NCI-H128 (cell line): ENCODE data around the gene PIGM.

ENCODE experiments used
- DNase-seq: peaks from one replicate; lab custom pipeline; 2025; ENCODE audit not compliant: unreplicated experiment; lab: John Stamatoyannopoulos, UW

The PIGM gene

GRCh38 chr1:159990005-159990404 lies 41.8 kb downstream of the PIGM start:
- no peak for DNase-seq

DNA sequence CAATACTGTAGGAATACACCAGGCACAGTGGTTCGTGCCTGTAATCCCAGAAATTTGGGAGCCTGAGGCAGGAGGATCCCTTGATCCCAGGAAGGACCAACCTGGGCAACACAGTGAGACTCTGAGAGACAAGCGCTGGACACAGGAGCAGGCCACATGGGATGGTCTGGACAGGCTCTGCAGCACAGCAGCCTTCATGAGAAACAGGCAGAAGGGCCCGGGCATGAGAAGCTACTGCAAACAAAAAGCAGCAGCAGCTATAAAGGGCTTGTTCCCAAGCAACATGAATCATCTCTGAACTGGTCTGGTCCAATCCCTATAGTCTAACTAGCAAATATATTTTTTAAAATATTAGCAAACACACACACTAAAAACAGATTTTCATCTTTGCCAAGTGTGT lies 42.2 kb downstream of the PIGM start:
- DNase-seq: no peak

DNA sequence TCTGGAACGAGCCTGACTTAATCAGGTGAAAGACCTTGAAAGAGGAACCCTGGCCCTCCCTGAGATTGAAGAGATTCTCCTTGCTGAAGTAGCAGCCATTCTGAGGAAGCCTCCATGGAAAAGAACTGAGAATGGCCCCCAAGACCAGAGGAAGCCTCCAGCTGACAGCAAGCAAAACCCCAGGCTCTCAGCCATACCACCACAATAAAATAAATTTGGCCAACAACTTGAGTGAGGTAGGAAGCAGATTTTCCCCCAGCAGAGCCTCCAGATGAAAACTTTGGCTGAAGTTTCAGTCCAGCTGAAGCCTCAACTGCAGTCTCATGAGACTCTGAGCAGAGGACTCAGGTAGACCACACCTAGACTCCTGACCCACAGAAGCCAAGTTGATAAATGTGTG lies 43.8 kb downstream of the PIGM start:
- DNase-seq: no peak

- no peak for DNase-seq
These were observed 44.6 kb downstream of the PIGM start for GRCh38 chr1:159987186-159987585.

- no peak for DNase-seq
These were observed 45.3 kb downstream of the PIGM start for GRCh38 chr1:159986531-159986930.

- no peak for DNase-seq
These were observed 45.7 kb downstream of the PIGM start for GRCh38 chr1:159986093-159986492.

GRCh38 chr1:159985473-159985872 lies 46.3 kb downstream of the PIGM start:
- no peak for DNase-seq

DNA sequence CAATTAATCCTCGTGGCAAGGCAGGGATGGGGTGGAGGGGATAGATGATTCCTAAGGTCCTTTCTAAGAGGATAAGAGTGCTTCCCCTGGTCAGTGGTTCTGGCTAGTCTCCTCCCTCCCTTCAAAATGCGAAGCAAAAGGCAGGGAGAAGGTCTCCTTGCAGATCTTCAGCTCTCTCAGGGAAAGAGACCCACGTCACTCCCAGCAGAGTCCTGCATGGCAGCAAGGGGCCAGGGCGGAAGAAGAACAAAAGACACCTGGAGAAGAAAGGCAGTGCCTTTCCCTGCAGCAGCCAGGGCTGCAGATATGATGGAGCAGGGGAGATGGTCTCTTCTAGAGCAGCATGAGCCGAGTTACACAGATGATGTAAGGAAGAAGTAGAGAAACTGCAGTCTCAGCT lies 48.1 kb downstream of the PIGM start:
- DNase-seq: no peak

GRCh38 chr1:159982280-159982679 lies 49.5 kb downstream of the PIGM start:
- no peak for DNase-seq

DNA sequence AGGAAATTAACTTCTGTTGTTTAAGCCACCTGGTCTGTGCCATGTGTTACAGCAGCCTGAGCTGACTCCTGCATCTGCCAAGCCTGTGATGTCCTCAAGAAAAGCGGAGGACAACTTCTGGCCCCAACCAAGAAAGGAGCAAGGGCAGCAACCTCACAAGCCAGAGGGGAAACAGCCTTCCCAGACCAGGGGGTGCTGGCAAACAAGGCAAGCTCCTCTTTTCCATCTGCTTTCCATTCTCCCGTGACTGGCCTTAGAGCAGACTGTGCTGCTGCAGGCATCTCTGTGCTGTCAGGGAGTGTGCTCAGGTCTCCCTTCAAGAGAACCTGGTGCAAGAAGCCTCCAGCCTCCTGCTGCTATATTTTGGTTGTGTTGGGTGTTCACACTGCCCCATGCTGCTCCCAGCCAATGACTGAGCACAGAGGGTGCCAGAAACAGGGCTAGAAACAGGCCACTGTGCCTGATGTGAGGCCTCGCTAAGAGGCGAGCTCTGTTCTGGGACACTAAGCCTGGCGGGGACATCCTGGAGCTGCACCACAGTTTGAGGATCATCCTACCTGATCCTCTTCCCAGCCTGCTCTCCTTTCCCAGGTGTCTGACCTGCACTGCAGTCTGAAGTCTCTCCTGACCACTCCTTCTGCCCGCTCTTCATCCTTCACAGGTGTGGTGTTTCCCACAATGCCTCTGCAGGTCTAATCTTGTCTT lies 50.3 kb downstream of the PIGM start:
- no peak for DNase-seq

- DNase-seq: no peak
These were observed 51.0 kb downstream of the PIGM start for GRCh38 chr1:159980786-159981185.

DNA sequence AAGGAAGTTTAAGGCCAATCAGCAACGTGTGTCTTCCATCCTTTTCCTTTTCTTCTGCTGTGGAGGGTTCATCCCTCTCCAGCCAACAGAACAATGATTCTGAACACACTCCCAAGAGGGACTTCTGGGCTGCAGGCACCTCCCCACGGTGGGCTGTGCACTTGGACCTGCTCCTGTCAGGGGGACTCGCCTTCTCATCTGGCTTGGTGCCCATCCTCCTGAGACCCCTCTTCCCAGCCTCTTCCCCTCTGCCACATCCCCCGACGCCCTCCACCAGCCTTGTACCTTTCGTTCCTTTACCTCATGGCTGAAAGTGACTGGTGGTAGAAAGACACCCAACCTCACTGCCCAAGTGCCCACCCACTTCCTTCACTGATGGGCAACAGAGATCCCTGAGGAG lies 51.7 kb downstream of the PIGM start:
- no peak for DNase-seq

DNA sequence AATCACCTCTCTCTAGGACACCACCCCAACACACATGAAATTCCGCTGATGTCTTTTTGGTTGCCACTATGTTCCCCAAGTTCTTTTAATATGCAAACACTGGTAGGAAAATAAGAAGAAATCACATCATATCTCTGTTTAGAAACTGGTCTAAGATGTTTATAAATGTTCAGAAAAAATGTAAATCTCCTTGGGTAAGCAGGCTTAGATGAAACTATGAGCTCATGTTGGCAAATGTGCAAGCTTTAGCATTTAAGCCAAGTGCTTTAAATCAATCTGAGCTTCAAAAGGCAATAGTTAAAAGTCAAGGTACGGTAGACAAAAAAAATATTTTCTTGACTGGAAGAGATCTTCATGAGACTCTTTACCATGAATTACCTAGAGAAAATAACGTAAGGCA lies 52.5 kb downstream of the PIGM start:
- no peak for DNase-seq

DNA sequence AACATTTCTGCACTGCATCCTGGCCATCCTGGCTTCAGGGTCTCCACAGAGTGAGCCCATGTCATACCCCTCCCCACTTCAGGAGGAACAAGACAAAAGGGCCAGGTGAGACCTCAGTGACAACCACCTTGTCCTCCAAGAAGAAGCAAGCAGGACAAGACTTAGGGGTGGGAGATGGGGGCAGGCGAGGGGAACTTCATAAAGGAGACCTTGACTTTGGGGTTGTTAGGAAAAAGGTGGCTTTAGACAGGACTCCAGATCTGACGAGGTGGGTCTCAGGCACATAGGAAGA lies 53.7 kb downstream of the PIGM start:
- no peak for DNase-seq

DNA sequence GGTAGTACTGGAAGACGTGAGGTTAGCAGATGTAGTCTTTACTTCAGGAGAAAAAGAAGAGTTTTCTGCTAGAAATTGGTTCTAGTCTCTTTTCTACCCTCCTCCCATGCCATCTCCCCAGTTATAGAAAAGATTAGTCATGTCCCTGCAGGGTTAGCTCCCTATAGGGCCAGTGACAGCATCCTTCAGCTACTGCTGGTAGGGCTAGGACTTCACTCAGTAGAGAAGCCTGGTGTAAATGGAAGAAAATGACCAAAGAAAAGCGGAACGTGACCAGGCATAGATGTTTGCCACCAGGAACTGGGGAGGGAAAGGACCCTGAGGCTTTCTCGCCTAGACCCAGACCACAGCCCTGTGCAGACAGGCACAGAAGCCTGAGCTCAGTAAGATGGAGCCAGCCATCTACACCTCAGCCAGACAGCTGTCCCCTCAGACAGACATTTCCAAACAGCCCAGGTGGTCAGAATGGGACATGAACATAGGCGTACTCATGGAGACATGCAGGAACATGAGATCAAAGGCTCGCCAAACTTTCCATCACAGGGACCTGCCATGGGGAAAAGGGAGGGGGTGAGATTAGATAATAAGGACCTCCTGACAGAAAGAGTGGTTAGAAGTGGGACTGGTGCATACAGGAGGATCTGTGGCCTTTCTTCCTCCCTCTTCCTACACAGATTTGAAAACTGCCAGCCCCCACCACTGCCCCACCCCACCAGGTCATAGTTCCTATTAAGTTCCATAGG lies 54.3 kb downstream of the PIGM start:
- no peak for DNase-seq
